GM19468 (cell line): Measurements from ENCODE around the gene IFRD2.
"Not testable (repeated sequence)": the region's sequence is repeated elsewhere in the genome, so short reads cannot be mapped to it uniquely, and the experiment has no call there.

Experiments used
- ATAC-seq: cut with Tn5 transposase; IDR thresholded peaks from one replicate; pipeline ENCODE4 v1.9.1; 2021; ENCODE audit warnings: mild to moderate bottlenecking, moderate library complexity, moderate number of reproducible peaks; ENCODE audit not compliant: unreplicated experiment; ENCODE audit errors: extremely low read depth

The IFRD2 gene

DNA sequence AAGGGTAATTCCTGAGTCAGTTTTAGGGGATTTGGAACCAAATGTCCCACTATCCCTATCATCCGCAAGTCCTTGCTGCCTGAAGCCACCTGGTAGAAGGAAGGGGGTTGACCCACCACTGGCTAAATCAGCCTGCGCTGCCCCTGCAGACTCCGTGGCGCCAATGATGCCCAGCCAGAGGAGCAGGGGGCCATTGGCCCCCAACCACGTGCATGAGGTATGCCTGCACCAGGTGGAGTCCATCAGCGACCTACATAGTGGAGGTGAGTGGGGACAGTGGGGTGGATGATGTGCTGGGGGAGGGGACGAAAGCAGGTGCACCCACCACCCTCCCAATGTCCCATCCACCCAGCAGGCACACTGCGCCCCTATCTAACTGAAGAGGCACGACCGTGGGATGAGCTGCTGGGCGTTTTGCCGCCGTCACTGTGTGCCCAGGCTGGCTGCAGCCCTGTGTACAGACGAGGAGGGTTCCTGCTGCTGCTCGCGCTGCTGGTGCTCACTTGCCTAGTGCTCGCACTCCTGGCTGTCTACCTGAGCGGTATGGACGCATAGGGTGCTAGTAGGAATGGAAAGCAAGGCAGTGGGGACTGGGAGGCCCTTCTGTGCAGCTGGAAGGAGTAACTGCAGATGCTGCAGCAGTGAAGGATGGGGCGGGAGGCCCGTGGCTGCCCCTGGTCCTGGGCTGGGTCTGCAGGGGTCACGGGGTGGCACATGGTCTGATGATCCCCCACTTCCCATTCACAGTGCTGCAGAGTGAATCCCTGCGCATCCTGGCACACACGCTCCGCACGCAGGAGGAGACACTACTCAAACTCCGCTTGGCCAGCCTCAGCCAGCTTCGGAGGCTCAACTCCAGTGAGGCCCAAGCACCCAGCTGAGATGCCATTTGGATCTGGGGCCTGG, 5.7 kb downstream of the IFRD2 start:
- ATAC-seq, result no peak

DNA sequence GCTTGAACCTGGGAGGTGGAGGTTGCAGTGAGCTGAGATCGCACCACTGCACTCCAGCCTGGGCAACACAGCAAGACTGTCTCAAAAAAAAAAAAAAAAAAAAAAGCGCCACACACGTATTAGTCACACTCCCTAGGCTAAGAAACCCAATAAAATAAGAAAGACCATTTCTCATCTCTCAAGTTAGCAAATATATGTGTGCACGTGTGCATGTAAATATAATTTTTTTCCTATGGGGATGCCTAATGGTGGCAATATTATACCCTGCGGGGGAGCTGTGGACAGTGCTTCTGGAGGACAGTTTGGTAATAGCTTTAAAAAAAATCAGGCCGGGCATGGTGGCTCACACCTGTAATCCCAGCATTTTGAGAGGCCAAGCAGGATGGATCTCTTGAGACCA, 8.1 kb downstream of the IFRD2 start:
- not testable (repeated sequence) for ATAC-seq

DNA sequence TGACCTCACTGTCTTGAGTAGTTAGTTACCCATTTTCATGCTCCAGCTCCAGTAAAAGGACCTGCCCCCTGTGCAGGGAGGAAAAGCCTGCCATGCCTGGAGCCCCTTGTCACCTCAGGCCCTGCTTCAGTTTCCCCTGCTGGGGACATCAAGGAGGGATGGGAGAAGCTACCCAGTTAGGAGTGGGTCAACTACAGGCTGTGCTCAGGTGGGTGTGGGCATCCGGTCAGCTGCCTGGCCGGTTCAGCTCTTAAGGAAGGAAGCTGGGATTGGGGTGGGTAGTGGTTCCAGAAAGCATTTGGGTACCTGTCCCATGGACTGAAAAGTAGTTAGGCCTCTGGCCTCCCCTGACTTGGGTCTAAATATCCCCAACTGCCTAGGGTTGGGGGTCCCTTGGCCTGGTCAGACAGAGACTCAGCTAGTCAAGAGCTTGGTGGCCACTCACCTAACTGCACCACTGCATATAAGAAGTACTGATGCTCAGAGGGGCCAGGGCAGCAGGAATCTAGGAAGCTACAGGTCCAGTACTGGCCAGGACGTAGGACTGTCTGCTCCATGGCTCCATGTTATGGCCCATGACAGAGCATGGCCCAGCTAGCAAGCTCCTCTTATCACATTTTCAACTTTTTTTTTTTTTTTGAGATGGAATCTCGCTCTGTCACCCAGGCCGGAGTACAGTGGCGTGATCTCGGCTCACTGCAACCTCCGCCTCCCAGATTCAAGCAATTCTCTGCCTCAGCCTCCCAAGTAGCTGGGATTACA, 12.8 kb downstream of the IFRD2 start:
- ATAC-seq, result no peak

DNA sequence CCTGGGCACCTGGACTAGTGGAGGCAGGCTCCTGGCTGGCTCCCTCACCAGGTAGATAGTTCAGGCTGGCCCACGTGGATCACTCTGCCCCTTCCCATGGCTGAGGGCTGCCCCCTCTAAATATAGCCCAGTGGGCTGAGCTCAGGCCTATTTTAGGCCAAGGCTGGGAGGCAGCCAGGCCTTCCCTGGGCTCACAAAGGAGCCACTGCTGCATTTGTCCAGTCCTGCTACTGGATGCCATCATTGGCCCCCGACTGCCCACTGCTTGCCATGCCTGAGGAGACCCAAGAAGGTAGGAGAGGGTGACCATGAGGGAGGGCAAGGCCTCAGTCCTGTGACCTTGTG, 13.4 kb downstream of the IFRD2 start, which contains the start of gene LSMEM2:
Gene LSMEM2, plus strand, starts transcription at position 208 of the 345 bp plus-strand sequence. Its CDS starts 27 bp downstream, at position 235.
- no peak for ATAC-seq

DNA sequence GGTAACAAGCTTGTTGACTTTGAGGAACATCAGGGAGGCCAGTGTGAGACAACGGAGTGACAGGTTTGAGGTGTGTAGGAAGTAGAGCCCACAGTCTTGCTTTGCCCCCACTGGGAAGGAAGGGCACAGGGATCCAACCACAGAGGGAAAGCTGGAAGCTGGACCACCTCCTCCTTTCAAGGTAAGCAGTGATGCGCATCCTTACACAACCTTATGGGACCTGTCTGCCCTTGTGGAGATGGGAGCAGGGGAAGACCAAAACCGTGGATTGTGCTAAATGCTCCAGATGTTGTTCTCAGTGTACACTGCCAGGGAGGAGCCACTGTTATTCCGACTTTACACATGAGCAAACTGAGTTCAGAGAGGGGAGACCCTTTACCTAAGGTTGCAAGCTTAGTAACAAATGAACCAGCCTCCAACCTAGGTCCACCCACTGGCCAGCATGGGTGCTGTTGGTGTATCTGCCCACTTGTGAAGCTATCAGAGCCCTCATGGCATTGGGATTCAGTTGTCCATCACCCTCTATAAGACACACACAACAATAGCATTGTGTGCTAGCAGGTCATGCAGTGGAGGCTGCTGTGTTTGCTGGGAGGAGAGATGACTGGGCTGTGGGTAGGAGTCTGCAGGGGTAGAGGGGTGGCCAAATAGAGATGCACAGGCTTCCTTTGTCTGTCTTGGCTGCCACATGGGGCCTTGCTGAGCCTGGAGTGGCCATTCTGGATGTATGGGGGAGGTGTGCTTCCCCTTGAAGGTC, 13.9 kb downstream of the IFRD2 start:
- no peak for ATAC-seq

DNA sequence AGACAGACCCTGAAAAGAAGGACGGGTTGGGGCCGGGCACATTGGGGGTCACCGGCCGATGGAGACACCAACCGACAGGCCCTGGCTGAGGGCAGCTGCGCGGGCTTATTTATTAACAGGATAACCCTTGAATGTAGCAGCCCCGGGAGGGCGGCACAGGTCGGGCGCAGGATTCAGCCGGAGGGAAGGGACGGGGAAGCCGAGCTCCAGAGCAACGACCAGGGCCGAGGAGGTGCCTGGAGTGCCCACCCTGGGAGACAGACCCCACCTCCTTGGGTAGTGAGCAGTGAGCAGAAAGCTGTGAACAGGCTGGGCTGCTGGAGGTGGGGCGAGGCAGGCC, 15.5 kb downstream of the IFRD2 start:
- ATAC-seq, result no peak

DNA sequence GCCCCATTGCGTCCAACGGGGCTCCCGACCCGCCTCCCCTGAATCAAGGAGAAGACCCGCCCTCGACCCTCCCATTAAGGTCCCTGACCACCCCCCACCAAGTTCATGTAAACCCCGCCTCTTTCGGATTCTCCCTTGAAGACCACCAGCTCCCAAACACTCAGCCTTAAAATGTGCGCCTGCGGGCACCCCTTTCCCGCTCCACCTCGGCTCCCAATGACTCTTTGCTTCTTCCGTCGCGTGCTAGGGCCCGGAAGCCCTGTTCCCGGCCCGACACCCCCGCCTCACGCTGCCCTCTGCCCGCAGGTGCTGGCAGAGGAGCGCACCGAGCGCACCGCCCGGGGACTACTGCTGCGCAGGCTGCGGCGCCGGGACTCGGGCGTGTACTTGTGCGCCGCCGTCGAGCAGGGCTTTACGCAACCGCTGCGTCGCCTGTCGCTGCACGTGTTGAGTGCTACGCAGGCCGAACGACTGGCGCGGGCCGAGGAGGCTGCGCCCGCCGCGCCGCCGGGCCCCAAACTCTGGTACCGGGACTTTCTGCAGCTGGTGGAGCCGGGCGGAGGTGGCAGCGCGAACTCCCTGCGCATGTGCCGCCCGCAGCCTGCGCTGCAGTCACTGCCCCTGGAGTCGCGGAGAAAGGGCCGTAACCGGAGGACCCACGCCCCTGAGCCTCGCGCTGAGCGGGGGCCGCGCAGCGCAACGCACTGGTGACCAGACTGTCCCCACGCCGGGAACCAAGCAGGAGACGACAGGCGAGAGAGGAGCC, 16.1 kb downstream of the IFRD2 start:
- no peak for ATAC-seq

DNA sequence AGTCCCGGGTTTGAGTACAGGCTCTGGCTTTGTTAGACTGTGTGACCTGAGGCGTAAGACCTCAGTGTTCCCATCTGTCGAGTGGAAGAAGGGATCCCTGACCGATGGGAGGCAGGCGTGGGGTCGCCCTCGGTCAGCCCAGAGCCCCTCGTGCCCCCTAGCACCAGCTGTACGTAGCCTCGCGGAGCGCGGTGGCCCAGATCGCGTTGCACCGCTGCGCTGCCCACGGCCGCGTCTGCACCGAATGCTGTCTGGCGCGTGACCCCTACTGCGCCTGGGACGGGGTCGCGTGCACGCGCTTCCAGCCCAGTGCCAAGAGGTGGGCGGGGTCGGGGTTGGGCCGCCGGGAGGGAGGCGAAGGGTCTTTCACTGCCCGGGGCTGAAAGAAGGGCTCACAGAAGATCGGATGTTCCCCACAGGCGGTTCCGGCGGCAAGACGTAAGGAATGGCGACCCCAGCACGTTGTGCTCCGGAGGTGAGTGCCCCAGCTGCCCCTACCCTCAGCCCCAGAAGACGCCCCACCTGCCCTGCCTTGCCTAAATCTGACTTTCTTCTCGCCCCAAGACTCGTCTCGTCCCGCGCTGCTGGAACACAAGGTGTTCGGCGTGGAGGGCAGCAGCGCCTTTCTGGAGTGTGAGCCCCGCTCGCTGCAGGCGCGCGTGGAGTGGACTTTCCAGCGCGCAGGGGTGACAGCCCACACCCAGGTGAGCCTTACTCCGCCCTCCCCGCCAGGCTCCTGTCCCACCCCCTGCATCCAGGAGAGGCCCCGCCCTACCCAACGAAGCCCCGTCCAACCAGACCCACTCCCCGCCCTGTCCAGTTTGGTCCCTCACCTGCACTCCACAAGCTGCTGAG, 16.9 kb downstream of the IFRD2 start:
- no peak for ATAC-seq

DNA sequence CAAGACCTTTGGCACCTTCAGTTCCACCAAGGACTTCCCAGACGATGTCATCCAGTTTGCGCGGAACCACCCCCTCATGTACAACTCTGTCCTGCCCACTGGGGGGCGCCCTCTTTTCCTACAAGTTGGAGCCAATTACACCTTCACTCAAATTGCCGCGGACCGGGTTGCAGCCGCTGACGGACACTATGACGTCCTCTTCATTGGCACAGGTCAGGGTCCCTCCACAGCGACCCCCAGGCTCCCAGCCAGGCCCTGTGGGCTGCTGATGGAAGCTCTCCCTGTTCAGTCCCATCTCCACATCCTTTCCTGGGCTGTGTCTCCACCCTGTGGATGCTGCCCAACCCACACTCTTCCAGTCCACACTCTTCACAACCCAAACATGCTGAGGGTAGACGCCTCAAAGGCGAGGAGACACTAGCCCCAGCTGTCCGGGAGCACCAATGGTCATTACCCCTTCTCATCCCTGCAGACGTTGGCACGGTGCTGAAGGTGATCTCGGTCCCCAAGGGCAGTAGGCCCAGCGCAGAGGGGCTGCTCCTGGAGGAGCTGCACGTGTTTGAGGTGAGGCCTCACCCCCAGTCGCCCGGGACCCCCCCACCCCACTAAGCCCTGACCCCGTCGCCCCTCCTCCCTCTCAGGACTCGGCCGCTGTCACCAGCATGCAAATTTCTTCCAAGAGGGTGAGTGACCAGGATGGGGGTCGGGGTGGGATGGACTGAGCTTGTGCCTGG, 17.7 kb downstream of the IFRD2 start:
- no peak for ATAC-seq

DNA sequence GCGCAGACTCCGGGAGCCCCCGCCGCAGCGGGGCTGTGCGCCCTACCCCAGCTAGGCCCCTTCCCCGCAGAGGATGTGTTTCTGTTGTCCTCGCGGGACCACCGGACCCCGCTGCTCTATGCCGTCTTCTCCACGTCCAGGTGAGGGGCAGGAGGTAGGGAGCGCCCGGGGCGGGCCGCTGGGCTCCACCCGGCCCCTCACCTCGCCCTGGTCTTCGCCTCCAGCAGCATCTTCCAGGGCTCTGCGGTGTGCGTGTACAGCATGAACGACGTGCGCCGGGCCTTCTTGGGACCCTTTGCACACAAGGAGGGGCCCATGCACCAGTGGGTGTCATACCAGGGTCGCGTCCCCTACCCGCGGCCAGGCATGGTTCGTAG, 18.6 kb downstream of the IFRD2 start:
- no peak for ATAC-seq

DNA sequence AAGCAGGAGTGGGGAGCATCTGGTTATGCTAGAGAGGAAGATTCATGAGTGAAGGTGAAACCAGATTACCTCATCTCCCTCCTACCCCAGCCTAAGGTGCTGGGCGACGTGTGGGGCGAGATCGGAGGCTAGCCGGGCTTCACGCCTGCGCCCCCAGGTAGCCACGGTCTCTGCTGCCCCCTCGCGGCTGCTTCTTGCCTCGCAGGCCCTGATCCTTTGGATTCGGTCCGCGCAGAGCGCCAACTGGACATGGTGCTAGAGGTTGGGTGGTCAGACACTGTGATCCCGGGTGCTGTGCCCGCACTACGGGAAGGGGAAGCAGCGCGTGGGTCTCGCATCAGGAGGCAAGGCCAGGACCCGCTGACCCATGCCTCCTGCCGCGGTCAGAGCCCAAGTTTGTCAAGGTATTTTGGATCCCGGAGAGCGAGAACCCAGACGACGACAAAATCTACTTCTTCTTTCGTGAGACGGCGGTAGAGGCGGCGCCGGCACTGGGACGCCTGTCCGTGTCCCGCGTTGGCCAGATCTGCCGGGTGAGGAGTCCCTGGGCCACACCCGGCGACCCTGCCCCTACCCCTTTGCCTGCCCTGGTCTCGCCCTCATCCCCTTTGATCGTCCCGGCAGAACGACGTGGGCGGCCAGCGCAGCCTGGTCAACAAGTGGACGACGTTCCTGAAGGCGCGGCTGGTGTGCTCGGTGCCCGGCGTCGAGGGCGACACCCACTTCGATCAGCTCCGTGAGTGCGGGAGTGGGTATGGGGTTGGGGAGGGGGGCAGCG, 19.1 kb downstream of the IFRD2 start:
- peak; percentile 26 for ATAC-seq

DNA sequence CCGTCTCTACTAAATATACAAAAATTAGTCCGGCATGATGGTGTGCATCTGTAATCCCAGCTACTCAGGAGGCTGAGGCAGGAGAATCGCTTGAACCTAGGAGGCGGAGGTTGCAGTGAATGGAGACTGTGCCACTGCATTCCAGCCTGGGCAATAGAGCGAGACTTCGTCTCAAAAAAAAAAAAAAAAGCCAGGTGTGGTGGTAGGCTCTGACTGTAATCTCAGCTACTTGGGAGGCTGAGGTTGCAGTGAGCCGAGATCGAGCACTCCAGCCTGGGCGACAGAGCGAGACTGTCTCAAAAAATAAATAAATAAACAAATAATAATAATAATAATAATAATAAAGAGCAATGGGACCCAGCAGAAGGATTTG, 19.7 kb downstream of the IFRD2 start:
- ATAC-seq, result not testable (repeated sequence)

DNA sequence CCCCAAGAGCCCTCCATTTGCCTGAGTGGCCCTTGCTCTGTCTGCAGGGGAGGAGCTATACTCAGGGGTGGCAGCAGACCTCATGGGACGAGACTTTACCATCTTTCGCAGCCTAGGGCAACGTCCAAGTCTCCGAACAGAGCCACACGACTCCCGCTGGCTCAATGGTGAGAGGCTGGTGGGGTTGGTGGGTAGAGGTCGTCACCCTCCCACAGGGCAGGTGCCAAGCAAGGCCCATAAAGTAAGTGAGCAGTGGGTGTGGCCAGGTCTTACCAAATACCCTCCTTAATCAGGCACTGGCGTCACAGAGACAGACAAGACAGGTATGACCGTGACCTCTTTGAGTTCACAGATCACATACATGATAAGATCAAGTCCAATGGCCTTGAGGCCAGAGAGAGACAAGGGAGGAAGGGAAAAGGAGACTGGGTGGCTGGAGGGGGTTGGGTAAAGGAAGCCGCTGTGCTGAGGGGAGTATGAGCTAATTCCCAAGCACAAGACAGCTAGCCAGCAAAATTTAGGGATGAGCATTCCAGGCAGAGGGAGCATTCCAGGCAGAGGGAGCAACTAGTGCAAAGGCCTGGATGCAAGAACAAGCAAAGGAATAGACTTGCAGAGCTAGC, 20.8 kb downstream of the IFRD2 start:
- no peak for ATAC-seq

DNA sequence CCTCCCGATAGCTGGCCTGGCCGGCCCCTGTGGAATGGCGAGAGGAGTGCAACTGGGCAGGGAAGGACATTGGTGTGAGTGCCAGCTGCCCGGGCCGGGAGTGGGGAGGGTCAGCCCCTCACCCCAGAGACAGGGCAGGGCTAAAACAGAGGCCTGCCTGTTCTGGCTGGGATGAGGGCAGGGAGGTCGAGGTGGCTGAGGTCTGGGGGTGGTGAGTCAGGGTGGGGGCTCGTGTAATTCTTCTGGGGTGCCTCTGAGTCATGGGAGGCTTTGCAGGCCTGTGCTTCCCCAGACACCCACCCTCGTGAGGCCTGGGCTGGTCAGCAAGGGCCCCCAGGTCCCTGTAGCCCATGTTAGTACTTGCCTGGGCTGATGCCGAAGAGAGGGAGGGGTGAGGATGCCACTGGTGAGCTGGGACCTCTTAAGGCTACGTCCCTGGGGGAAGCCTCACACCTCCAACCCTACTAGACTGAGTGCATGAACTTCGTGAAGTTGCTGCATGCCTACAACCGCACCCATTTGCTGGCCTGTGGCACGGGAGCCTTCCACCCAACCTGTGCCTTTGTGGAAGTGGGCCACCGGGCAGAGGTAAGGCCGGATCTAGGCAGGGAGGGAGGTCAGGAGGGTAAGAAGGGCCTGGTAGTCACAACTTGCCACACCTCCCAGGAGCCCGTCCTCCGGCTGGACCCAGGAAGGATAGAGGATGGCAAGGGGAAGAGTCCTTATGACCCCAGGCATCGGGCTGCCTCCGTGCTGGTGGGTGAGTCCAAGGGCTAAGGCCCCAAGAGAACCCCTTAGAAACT, 21.6 kb downstream of the IFRD2 start:
- no peak for ATAC-seq

DNA sequence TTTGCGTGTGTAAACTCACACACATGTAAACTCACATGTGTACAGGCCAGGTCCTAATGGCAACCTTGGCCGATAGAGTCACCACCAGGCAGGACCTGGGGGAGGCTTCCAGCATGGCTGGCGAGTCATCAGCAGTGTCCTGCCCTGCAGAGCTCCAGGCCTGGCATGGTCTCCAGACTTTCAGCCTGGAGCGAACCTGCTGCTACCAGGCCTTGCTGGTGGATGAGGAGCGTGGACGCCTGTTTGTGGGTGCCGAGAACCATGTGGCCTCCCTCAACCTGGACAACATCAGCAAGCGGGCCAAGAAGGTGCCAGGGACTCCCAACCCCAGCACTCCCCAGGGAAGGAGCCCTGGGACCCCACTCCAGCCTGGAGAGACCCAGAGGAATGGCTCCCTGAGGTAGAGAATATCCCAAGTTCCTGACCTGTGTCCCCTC, 22.2 kb downstream of the IFRD2 start:
- no peak for ATAC-seq

DNA sequence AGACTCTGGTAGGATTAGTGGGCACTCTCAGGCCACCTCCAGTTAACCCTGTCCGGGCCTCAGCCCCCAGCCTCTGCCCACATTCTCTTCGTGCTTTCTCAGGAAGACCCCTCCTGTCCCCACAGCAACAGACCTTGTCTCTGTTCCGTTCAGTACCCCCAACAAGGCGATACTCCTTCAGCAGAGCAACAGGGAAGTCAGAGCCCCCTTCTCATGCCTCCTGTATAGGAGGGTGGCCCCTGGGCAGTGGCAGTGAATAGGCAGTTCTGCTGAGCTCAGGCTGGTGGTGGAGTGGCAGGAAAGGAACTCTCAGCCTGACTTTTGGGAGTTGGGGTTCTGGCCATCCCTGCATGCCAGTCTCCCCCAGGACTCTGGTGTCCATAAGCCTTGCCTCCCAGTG, 22.8 kb downstream of the IFRD2 start:
- no peak for ATAC-seq
